OCI-LY3 (cell line): ENCODE results near the gene SLC2A13.

Experiments used
- H2AFZ ChIP-seq: fragments of 200-600, 300-600 bp; shearing (Covaris generic); 2 replicates; pipeline ENCODE4 v1.6.0; 2014; ENCODE audit warnings: antibody characterized with exemption, low read depth, low read length
- H3K27ac ChIP-seq: fragments of 200-600, 300-600 bp; sonication (generic); 2 replicates; pipeline ENCODE4 v1.5.1; 2014; ENCODE audit warnings: mild to moderate bottlenecking, low read length, moderate library complexity, mixed read lengths
- H3K27me3 ChIP-seq: fragments of 200-600, 300-600 bp; sonication (generic); 2 replicates; pipeline ENCODE4 v1.6.1; 2014; ENCODE audit warnings: low read depth, low read length, mixed read lengths
- H3K36me3 ChIP-seq: fragments of 200-600, 300-600 bp; sonication (generic); replicated peaks from 2 replicates; pipeline ENCODE3; 2014; ENCODE audit warnings: low read depth, low read length, mixed read lengths
- H3K4me1 ChIP-seq: fragments of 300-600, 200-600 bp; sonication (generic); 2 replicates; pipeline ENCODE4 v1.6.1; 2014; ENCODE audit warnings: low read length, mixed read lengths
- H3K4me2 ChIP-seq: fragments of 200-600, 300-600 bp; sonication (generic); 2 replicates; pipeline ENCODE4 v1.6.1; 2014; ENCODE audit warnings: low read length, mixed read lengths
- H3K4me3 ChIP-seq: fragments of 300-600, 200-600 bp; sonication (generic); 2 replicates; pipeline ENCODE4 v1.5.1; 2014; ENCODE audit warnings: antibody characterized with exemption, mild to moderate bottlenecking, low read length, moderate library complexity
- H3K79me2 ChIP-seq: fragments of 300-600, 200-600 bp; shearing (Covaris generic); 2 replicates; pipeline ENCODE4 v1.6.1; 2014; ENCODE audit warnings: mild to moderate bottlenecking, low read length, mixed read lengths
- H3K9ac ChIP-seq: fragments of 300-600, 200-600 bp; shearing (Covaris generic); 2 replicates; pipeline ENCODE4 v1.6.0; 2014; ENCODE audit warnings: mild to moderate bottlenecking, low read length, moderate library complexity
- H3K9me3 ChIP-seq: fragments of 200-600, 300-600 bp; shearing (Covaris generic); 2 replicates; pipeline ENCODE4 v1.6.1; 2014; ENCODE audit warnings: low read length, mixed read lengths; ENCODE audit not compliant: insufficient read depth
- H4K20me1 ChIP-seq: fragments of 200-600, 300-600 bp; sonication (generic); 2 replicates; pipeline ENCODE4 v1.6.1; 2016; ENCODE audit warnings: low read length, mixed read lengths; ENCODE audit not compliant: insufficient read depth
- CTCF ChIP-seq: fragments of 200-600, 300-600 bp; sonication (generic); IDR thresholded peaks from 2 replicates; pipeline ENCODE4 v1.5.1; 2014; ENCODE audit warnings: antibody characterized with exemption, low read length, low read depth
- EZH2phosphoT487 ChIP-seq: fragments of 200-600 bp; shearing (Covaris generic); IDR thresholded peaks from 2 replicates; pipeline ENCODE4 v1.6.1; 2018; ENCODE audit warnings: antibody characterized with exemption, mixed run types, low read depth

Gene SLC2A13

GRCh38 chr12:39743655-39744054 lies 362.2 kb downstream of the SLC2A13 start:
- H3K4me3 ChIP-seq: no peak overlapping the region
- H3K4me1 ChIP-seq: no peaks in the 10 kb centered on the region
- no peaks in the 10 kb centered on the region for H3K79me2 ChIP-seq
- no peak overlapping the region for H3K27ac ChIP-seq
- H3K36me3 ChIP-seq: peaks cover 3% of the 10 kb centered on the region
- H3K4me2 ChIP-seq: no peak overlapping the region
- H3K9ac ChIP-seq: no peak overlapping the region
- no peak overlapping the region for H2AFZ ChIP-seq
- no peaks in the 10 kb centered on the region for H3K9me3 ChIP-seq
- H3K27me3 ChIP-seq: no peaks in the 10 kb centered on the region
- no peak for TF ChIP-seq CTCF
- no peak for TF ChIP-seq EZH2phosphoT487
- H4K20me1 ChIP-seq: no peaks in the 10 kb centered on the region

GRCh38 chr12:39736406-39736805 lies 369.5 kb downstream of the SLC2A13 start:
- Histone ChIP-seq H3K79me2 (no peaks in the 10 kb centered on the region), H2AFZ (no peak overlapping the region), H3K27ac (no peak overlapping the region), H3K36me3 (no peaks in the 10 kb centered on the region), H3K9ac (no peak overlapping the region), H3K4me2 (no peak overlapping the region), H3K9me3 (no peaks in the 10 kb centered on the region; the same call in 1 of the 2 replicates), H3K27me3 (no peaks in the 10 kb centered on the region), H3K4me3 (no peak overlapping the region), H4K20me1 (no peaks in the 10 kb centered on the region), H3K4me1 (no peaks in the 10 kb centered on the region)
- TF ChIP-seq CTCF: no peak
- TF ChIP-seq EZH2phosphoT487: no peak

GRCh38 chr12:39723831-39724230 lies 382.1 kb downstream of the SLC2A13 start:
- peaks cover 29% of the 10 kb centered on the region for H3K4me1 ChIP-seq
- peak overlapping the region; percentile 75 for H3K27ac ChIP-seq
- no peaks in the 10 kb centered on the region for H3K9me3 ChIP-seq
- peak overlapping the region; percentile 55; the same call in 1 of the 2 replicates for H2AFZ ChIP-seq
- TF ChIP-seq EZH2phosphoT487 (no peak), CTCF (no peak)
- H3K4me3 ChIP-seq: peak overlapping the region; percentile 65
- peak overlapping the region; percentile 54; the same call in 1 of the 2 replicates for H3K9ac ChIP-seq
- H3K36me3 ChIP-seq: peaks cover 3% of the 10 kb centered on the region
- no peaks in the 10 kb centered on the region for H3K27me3 ChIP-seq
- H3K79me2 ChIP-seq: no peaks in the 10 kb centered on the region
- peak overlapping the region; percentile 86 for H3K4me2 ChIP-seq
- no peaks in the 10 kb centered on the region for H4K20me1 ChIP-seq

- H3K9ac ChIP-seq: 0 out of 2 replicates have a peak overlapping the region, but pooled peaks have one; percentile 25
- no peaks in the 10 kb centered on the region for H4K20me1 ChIP-seq
- H3K4me1 ChIP-seq: peaks cover 29% of the 10 kb centered on the region
- no peaks in the 10 kb centered on the region for H3K79me2 ChIP-seq
- peak overlapping the region; percentile 86 for H3K4me2 ChIP-seq
- H3K9me3 ChIP-seq: no peaks in the 10 kb centered on the region
- TF ChIP-seq EZH2phosphoT487 (no peak), CTCF (no peak)
- peak overlapping the region; percentile 65 for H3K4me3 ChIP-seq
- H3K27me3 ChIP-seq: no peaks in the 10 kb centered on the region
- H3K27ac ChIP-seq: peak overlapping the region; percentile 53
- H2AFZ ChIP-seq: no peak overlapping the region
- peaks cover 3% of the 10 kb centered on the region for H3K36me3 ChIP-seq
Measured at GRCh38 chr12:39722504-39722903, 383.4 kb downstream of the SLC2A13 start.
